G401.6 (cell line): ENCODE data around the gene BACH2.

Experiments used
- FAIRE-seq: peaks from 2 replicates; lab custom pipeline; 2012; peaks lifted over from hg19 to GRCh38; lab: Jason Lieb, UNC

BACH2 gene

GRCh38 chr6:90277302-90278011 lies 19.2 kb downstream of the BACH2 start:
- FAIRE-seq: no peak

GRCh38 chr6:90274451-90275030 lies 22.1 kb downstream of the BACH2 start:
- FAIRE-seq: no peak

GRCh38 chr6:90273863-90274262 lies 22.8 kb downstream of the BACH2 start:
- FAIRE-seq: no peak

DNA sequence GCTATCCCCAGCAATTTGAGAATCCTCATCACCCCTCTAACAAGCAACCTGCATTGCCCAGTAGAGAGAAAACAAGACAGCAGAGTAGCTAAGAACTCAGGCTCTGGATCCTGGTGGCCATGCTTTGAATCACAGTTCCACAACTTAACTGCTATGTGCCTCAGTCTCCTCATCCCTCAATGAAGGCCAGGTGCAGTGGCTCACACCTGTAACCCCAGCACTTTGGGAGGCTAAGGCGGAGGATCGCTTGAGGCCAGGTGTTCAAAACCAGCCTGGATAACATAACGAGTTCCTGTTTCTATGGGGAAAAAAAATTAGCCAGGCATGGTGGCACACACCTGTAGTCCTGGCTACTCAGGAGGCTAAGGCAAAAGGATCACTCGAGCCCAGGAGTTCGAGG lies 23.7 kb downstream of the BACH2 start:
- FAIRE-seq: no peak

- FAIRE-seq: no peak
Observed at GRCh38 chr6:90271831-90272230, 24.8 kb downstream of the BACH2 start.

- no peak for FAIRE-seq
Observed at GRCh38 chr6:90269334-90269733, 27.3 kb downstream of the BACH2 start.

DNA sequence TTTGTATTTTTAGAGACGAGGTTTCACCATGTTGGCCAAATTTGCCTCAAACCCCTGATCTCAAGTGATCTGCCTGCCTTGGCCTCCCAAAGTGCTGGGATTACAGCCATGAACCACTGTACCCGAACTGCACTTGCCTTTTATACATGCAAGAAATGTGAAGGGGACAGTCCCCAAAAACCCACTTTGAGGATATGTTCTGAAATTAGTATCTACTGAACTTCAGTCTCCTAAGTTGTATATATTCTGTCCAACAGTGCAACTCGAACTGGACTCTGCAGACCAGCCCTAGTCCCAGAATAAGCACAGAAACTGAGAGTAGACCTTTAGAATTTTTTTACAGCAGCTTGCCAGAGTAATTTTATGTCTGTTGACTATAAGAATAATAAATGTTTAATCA lies 28.5 kb downstream of the BACH2 start:
- FAIRE-seq: no peak

DNA sequence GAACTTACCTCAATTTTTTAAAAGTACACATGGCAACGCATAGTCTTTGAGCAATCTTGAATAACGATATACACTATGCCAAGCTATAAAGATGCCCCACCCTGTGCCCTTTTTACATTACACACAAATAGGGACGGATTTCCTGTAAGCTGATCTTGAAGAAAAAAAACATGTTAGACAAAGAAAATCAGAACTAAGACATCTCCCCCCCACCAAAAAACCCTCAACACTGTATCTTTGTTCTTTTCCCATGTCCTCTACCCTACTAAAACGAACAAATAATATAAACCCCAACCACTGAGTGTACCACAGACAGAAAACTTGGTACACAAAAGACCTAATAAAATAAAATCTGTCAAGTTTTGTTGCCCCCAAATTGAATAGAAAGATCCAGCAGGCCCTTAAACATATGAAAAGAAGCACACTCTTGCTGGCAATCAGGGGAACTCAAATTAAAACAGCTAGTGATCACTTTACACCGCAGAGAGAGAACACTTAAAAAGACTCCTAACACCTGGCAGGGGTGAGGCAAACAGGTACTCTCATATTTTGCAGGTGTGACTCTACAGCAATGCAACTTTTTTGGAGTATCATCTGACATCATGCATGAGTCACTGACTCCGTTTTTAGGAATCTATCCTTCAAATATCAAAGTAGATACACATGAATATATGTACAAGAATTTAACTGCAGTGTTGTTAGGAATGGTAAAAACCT lies 29.6 kb downstream of the BACH2 start:
- FAIRE-seq: no peak

DNA sequence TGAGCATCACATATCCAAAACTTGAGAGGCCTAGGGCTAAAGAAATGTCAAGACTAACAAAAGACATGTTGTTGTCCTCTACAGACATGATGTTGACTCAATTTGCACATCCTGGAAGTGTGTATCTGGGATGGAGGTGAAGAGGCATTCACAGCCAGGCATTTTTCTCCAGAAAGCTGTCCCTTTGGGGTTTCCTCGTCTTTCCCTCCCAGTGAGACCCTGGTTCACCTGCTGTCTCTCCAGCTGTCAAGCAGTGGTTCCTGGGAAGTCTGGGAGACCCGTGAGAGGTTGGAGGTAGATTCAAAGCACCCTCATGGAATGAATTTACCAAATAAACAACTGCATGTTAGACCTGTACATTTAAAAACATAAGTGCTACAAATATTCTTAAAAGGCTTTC lies 32.1 kb downstream of the BACH2 start:
- no peak for FAIRE-seq

GRCh38 chr6:90263633-90264032 lies 33.0 kb downstream of the BACH2 start:
- no peak for FAIRE-seq

GRCh38 chr6:90261801-90262200 lies 34.8 kb downstream of the BACH2 start:
- no peak for FAIRE-seq

- FAIRE-seq: no peak
Observed at GRCh38 chr6:90257486-90257738, 39.2 kb downstream of the BACH2 start.

- no peak for FAIRE-seq
Observed at GRCh38 chr6:90256698-90257485, 39.8 kb downstream of the BACH2 start.

DNA sequence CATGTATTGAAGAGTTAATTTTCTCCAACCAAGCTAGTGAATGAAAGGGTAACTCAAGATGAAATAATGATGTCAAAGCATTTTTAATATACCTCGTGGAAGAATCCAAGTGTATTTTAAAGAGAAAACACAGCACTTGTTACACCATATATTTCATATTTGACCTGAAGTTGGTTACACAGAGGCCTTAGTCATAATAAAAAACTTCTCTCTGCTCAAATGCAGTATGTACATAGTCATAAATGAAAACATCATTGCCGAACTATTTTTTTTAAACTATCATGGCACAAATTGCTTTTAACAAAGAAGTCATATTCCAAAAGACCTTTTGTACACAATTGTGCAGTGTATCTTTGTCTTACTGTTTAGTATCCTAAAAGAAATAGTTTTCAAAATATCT lies 43.0 kb downstream of the BACH2 start:
- FAIRE-seq: no peak

GRCh38 chr6:90251295-90251992 lies 45.2 kb downstream of the BACH2 start:
- no peak for FAIRE-seq

DNA sequence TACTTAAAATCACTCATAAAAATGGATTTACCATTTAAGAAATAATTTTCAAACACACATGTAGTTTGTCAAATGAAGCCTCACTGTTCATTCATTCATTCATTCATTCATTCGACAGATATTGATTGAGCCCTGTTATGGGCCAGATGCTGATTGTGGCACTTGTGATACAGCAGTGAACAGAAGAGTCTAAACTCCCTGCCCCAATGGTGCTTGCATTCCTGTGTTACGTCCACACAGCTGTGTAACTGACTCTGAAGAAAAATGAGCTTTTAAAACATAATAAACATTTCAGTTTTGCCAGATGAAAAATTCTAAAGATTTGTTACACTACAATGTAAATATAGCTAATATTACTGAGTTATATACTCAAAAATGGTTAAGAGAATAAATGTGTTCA lies 46.2 kb downstream of the BACH2 start:
- FAIRE-seq: no peak

GRCh38 chr6:90249458-90249857 lies 47.2 kb downstream of the BACH2 start:
- FAIRE-seq: no peak

- no peak for FAIRE-seq
Observed at GRCh38 chr6:90249034-90249433, 47.6 kb downstream of the BACH2 start.

DNA sequence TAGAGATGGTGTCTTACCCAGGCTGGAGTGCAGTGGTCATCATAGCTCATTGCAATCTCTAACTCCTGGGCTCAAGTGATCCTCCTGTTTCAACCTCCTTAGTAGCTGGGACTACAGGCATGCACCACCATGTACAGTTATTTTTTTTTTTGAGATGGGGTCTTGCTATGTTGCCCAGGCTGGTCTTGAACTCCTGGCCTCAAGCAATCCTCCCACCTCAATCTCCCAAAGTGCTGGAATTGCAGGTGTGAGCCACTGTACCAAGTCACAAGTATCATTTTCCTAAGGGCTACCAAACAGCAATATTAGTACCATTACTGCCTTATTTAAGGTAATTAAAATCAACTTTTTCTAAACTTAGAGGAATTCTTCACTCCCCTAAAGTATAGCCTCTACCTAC lies 49.4 kb downstream of the BACH2 start:
- no peak for FAIRE-seq

DNA sequence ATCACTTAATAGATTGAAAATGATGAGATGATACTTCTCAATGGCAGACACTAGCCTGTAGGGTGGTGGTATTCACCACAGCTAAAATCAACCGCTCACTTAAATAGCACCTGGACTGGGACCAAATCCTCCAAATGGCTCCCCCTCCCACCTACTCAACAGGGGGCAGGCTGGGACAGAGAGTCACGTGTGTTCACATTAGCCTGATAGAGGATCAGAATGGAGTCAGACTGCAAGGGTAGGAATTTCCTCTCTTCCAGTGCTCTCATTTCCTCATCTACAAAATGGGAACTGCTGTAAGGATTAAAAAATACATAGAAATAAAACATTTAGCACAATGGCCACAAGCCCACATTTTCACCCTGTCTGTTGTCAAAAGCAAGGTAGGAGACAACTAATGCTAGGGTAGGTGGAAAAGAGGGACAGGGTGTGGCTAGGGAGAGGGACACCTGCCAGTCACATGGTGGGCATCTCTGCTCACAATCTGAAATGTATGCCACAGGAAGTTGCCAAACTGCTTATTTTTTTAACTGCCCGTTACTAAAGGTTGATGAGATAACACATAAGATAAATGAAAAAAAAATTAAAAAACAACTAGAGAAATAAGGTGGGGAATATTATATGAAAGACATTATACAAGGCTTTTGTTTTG lies 55.3 kb downstream of the BACH2 start:
- FAIRE-seq: no peak

DNA sequence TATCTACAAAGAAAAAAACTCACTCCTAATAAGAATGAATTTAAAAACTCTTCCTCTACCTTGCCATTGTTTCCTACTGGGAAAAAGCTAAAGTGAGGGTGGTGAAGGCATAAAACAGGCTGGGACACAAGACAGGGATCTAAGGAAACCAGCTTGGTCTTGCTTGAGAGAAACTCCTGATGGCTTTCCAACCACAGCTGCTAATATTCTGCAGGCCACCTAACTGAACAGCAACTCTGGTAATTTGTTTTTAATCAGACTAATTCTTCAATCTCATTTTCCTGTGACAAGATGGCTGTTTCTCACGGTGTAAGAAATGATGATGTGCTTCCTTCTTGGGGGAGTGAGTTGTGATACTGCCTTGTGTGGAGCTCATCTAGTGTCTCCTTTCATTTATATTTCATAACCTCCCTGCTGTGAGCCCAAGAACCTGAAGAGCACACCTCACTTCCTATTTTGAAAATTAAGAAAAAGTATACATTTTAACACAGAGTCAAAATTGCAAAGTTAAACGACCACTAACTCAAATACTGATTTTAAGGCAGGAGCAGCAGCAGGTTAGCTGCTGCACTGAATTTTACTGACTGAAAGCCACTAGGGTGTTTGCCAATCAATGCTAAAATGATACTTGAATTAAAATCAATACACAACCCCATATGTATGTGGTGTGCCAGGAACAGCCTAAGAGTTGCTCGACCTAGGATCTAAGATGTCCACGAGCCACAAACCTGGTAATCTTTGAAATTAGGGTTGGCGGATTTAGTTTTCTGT lies 58.0 kb downstream of the BACH2 start:
- no peak for FAIRE-seq
